AG04450 (cell line): ENCODE results near the gene HIPK3. TPM values are rescaled to one million over a fixed set of nuclear protein-coding genes. Genes with fewer than 3 reads are reported as not detected.

Experiments
- CTCF ChIA-PET: fragments of 300-600, 350-600 bp; formaldehyde crosslinking; extraction: SDS; loops from one replicate; lab custom pipeline; 2022; ENCODE audit warnings: antibody characterized with exemption, inconsistent platforms; lab: Charles Lee
- POLR2A ChIA-PET: fragments of 350-600 bp; formaldehyde crosslinking; extraction: SDS; loops from one replicate; lab custom pipeline; 2021; ENCODE audit warnings: antibody characterized with exemption, inconsistent platforms; lab: Yijun Ruan, JAX
- DNase-seq: peaks from one replicate; pipeline ENCODE4 v3.0.0-alpha.2; 2011; ENCODE audit warnings: low read depth, low spot score
- H3K27ac ChIP-seq: one replicate; pipeline ENCODE4 v1.5.1; 2012; ENCODE audit warnings: low read depth, low read length, control low read depth
- H3K27me3 ChIP-seq: one replicate; pipeline ENCODE4 v1.6.0; 2012; ENCODE audit warnings: low read length; ENCODE audit not compliant: control insufficient read depth, insufficient read depth
- H3K4me3 ChIP-seq: 2 replicates; pipeline ENCODE4 v1.5.1; 2011; ENCODE audit warnings: mild to moderate bottlenecking, low read depth, low read length, control low read depth
- H3K9me3 ChIP-seq: 2 replicates; pipeline ENCODE4 v1.5.1; 2012; ENCODE audit warnings: low read length; ENCODE audit not compliant: control insufficient read depth, insufficient read depth
- polyA plus RNA-seq: library from polyadenylated mRNA; depleted of rRNA; stranded (reverse); fragments of >200 nt; gene quantifications from 2 replicates; pipeline ENCODE4 v1.2.3, GENCODE V29; 2011
- TF ChIP-seq, protein P1 (sequence below): IDR thresholded peaks from 2 replicates; pipeline ENCODE4 v1.5.1; 2011; ENCODE audit warnings: low read depth, low read length, control low read depth, inconsistent platforms

Gene HIPK3
- polyA plus RNA-seq, 1 experiment, result 30.7 TPM

DNA sequence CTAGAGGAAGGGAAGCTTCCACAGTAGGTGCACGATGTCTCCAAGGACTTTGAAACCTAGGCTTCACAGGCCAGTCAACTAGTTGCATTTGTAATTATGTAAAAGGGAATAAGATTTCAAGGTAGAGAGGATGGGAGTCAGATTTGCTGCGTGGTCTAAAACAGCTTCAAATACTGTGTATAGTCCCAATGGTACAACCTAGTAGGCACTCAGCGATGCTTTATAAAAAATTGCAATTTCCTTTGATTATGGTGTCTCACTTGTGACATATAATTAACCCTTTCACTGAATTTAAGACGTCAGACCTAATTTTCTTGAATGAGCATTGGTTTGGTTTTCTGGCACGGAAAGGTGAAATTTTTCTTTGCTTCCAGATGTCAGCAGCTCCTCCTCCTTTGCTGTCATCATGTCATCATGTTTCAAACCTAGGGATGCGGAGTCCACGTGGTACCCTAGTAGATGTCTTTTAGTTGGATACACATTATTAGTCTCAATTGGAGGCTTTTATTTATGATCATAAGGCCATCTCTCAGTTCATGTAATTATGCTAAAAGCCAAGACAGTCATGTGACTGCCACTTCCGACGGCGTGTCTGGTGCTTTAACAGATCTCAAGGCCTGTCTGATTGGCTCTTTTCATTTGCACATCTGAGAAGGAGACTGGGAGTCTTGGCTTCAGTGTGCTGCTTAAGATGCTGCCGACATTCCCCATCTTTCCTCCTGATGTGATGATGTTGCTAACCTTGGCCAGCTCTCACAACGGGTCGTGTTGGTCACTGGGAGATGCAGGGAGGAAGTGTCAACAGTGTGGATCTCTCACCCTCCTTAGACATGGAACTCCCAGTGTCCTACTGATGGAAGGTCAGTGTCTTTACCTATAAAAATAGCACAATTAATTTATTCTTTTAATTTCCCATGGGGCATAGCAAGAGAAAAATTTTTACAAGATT is 134.0 kb downstream of the HIPK3 start:
- DNase-seq, result no peak
- no peak overlapping the region for H3K27ac ChIP-seq
- H3K27me3 ChIP-seq, result no peaks in the 10 kb centered on the region
- POLR2A ChIA-PET, result no interaction called here
- H3K4me3 ChIP-seq, result no peak overlapping the region
- TF ChIP-seq, protein P1, sequence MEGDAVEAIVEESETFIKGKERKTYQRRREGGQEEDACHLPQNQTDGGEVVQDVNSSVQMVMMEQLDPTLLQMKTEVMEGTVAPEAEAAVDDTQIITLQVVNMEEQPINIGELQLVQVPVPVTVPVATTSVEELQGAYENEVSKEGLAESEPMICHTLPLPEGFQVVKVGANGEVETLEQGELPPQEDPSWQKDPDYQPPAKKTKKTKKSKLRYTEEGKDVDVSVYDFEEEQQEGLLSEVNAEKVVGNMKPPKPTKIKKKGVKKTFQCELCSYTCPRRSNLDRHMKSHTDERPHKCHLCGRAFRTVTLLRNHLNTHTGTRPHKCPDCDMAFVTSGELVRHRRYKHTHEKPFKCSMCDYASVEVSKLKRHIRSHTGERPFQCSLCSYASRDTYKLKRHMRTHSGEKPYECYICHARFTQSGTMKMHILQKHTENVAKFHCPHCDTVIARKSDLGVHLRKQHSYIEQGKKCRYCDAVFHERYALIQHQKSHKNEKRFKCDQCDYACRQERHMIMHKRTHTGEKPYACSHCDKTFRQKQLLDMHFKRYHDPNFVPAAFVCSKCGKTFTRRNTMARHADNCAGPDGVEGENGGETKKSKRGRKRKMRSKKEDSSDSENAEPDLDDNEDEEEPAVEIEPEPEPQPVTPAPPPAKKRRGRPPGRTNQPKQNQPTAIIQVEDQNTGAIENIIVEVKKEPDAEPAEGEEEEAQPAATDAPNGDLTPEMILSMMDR, result no peak
- CTCF ChIA-PET, result interaction anchor here (0.5 to 0.6 kb wide), 2 partner anchors 17 to 245 kb away, joined by 3 read pairs; no protein-coding TSS in a partner anchor
- H3K9me3 ChIP-seq, result no peaks in the 10 kb centered on the region

DNA sequence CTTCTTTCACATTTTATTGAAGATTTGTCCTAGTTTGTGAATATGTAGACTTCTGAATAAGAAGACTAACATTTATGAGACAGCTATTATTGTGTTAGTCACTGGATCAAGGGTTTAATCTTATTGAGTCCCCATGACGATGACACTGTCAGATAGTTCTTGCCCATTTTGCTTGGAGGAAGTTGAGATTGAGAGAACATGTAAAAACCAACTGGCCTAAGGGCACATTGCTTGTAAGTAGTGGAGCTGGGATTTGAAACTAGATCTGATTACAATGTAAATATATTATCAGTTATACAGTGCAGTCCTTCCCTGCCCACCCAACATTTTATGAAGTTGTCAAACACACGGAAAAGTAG is 134.7 kb downstream of the HIPK3 start:
- Histone ChIP-seq H3K27me3 (no peaks in the 10 kb centered on the region), H3K9me3 (no peaks in the 10 kb centered on the region), H3K27ac (no peak overlapping the region), H3K4me3 (no peak overlapping the region)
- ChIA-PET CTCF (no interaction called here), POLR2A (no interaction called here)
- TF ChIP-seq, protein P1, result no peak
- DNase-seq, result no peak

DNA sequence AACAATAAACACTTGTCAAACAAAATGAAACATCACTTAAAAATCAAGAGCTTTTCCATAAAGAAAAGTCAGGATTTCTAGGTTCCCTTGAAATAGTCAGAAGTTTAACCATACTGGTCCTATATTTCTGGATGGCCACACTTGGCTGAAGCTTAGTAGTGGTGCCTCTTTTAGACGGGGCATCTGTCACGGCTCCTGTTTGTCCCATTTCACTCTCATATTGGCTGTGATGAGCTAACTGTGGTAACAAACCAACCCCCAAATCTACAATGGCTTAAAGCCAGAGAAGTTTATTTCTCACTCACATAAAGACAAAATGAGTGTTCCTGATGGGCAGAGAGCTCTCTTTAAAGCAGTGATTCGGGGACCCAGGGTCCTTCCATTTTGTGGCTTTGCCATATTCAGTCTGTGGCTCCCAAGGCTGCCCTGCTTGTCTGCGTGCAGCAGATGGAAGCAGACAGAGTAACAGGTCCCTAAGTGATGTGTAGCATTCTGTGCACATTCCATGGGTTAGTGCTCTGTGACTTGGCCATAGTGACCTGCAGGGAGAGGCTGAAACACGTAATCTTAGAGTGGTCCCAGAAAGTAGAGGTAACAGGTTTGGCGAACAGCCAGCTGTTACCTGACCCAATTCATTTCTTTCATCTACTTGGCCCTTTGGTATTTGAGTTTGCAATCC is 137.4 kb downstream of the HIPK3 start:
- Histone ChIP-seq H3K9me3 (no peaks in the 10 kb centered on the region), H3K27me3 (no peaks in the 10 kb centered on the region), H3K27ac (no peak overlapping the region), H3K4me3 (no peak overlapping the region)
- no peak for DNase-seq
- TF ChIP-seq, protein P1, result no peak
- CTCF ChIA-PET, result interaction anchor here (0.5 to 1.3 kb wide), 3 partner anchors 17 to 353 kb away, joined by 3 to 4 read pairs (median 3); no protein-coding TSS in a partner anchor
- POLR2A ChIA-PET, result no interaction called here

DNA sequence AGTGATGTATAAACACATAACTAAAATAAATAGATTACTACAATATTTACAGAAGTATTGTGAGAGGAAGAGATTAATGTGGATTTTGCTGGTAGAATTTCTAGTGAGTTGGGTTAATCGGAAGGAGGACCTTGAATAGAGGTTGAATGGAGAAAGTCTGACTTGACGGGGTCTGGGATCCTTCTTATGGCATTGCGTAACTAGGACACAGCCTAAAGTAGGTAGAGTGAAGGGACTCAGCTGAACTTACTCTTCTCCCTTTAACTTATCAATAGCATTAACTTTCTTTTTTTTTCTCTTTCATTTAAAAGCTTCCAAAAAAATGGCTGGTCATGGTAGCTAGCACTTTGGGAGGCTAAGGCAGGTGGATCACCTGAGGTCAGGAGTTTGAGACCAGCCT is 139.2 kb downstream of the HIPK3 start:
- CTCF ChIA-PET, result interaction anchor here (1.0 kb wide), 1 partner anchor 129 kb away, joined by 3 read pairs; no protein-coding TSS in a partner anchor
- POLR2A ChIA-PET, result no interaction called here

More for the DNA sequence above, 139.2 kb downstream of the HIPK3 start:
- no peak overlapping the region for H3K27ac ChIP-seq
- no peak overlapping the region for H3K4me3 ChIP-seq
- DNase-seq, result no peak
- no peaks in the 10 kb centered on the region for H3K27me3 ChIP-seq
- H3K9me3 ChIP-seq, result no peaks in the 10 kb centered on the region
- TF ChIP-seq, protein P1, result no peak
